ENCODE data around the gene ZNF576.

- TF ChIP-seq POLR2A (IDR thresholded peaks at IDR 0.05; ENCODE audit: low read depth, low read length) (no peak), CTCF (IDR thresholded peaks at IDR 0.05; ENCODE audit: extremely low read depth in 1 of 2, insufficient read depth in 1 of 2, low read depth in 1 of 2, low read length in 2 of 2) (peak; percentile 84 to 94), MAX (IDR thresholded peaks at IDR 0.05; ENCODE audit: insufficient read depth, insufficient read length) (no peak), MYC (IDR thresholded peaks at IDR 0.05; ENCODE audit: low read depth, low read length) (no peak), POLR2AphosphoS5 (IDR thresholded peaks at IDR 0.05; ENCODE audit: insufficient read depth, low read depth, low read length) (no peak), EZH2 (IDR thresholded peaks at IDR 0.05; ENCODE audit: borderline replicate concordance, low read depth, low read length, severe bottlenecking) (no peak), JUN (IDR thresholded peaks at IDR 0.05; ENCODE audit: borderline replicate concordance, insufficient read depth, insufficient read length, low read depth) (no peak), FOS (IDR thresholded peaks at IDR 0.05; ENCODE audit: borderline replicate concordance, insufficient read depth, low read length) (no peak)
Measured at GRCh38 chr19:43555185-43555770, 41.1 kb upstream of the ZNF576 start.

Measured in endothelial cell of umbilical vein (primary cell).